Neuronal stem cell (in vitro differentiated cells): ENCODE data around the gene CUL3.

Experiments
- DNase-seq: peaks from one replicate; pipeline ENCODE4 v3.0.0-alpha.2; 2013; ENCODE audit warnings: low spot score
- H2AFZ ChIP-seq: one replicate; pipeline ENCODE4 v1.6.1; 2013; ENCODE audit warnings: mild to moderate bottlenecking, low read length, inconsistent platforms
- H2AK5ac ChIP-seq: 2 replicates; pipeline ENCODE4 v1.6.1; 2013; ENCODE audit warnings: low read depth, mild to moderate bottlenecking, inconsistent platforms, low read length, moderate library complexity, mixed read lengths
- H2BK120ac ChIP-seq: 2 replicates; pipeline ENCODE4 v1.6.1; 2013; ENCODE audit warnings: low read depth, mild to moderate bottlenecking, inconsistent platforms, low read length, moderate library complexity, mixed read lengths
- H2BK12ac ChIP-seq: one replicate; pipeline ENCODE4 v1.6.1; 2013; ENCODE audit warnings: low read length, inconsistent platforms
- H2BK15ac ChIP-seq: 2 replicates; pipeline ENCODE4 v1.6.1; 2013; ENCODE audit warnings: mild to moderate bottlenecking, low read length, inconsistent platforms, mixed read lengths
- H2BK5ac ChIP-seq: one replicate; pipeline ENCODE4 v1.6.1; 2013; ENCODE audit warnings: inconsistent platforms, mild to moderate bottlenecking, low read length, moderate library complexity
- H3K14ac ChIP-seq: one replicate; pipeline ENCODE4 v1.6.1; 2013; ENCODE audit warnings: low read length, inconsistent platforms
- H3K18ac ChIP-seq: 2 replicates; pipeline ENCODE4 v1.6.1; 2013; ENCODE audit warnings: low read length, inconsistent platforms
- H3K23ac ChIP-seq: 2 replicates; pipeline ENCODE4 v1.6.1; 2013; ENCODE audit warnings: low read depth, mild to moderate bottlenecking, mixed read lengths, low read length, inconsistent platforms; ENCODE audit not compliant: poor library complexity
- H3K27ac ChIP-seq: replicated peaks from 3 replicates; pipeline ENCODE4 v1.5.1; 2013; ENCODE audit warnings: low read length, inconsistent platforms
- H3K27me3 ChIP-seq, 3 experiments: 2 replicates each; pipeline ENCODE4 v1.6.1; 2013; ENCODE audit warnings: low read length in 3 of 3, mild to moderate bottlenecking in 2 of 3, inconsistent platforms in 1 of 3, low read depth in 1 of 3, mixed read lengths in 1 of 3, moderate library complexity in 1 of 3; ENCODE audit not compliant: control insufficient read depth in 3 of 3, insufficient read depth in 3 of 3
- H3K36me3 ChIP-seq, 2 donors: replicated peaks in 1 of 2; 2 replicates each; pipeline ENCODE4 v1.6.1; 2013; ENCODE audit warnings: low read length in 2 of 2; ENCODE audit not compliant: control insufficient read depth in 2 of 2, insufficient read depth in 2 of 2
- H3K4ac ChIP-seq: 2 replicates; pipeline ENCODE4 v1.6.1; 2013; ENCODE audit warnings: inconsistent platforms, mild to moderate bottlenecking, low read length, moderate library complexity
- H3K4me1 ChIP-seq, 2 donors: 1 replicate in 1 of 2; 2 replicates in 1 of 2; pipeline ENCODE4 v1.6.1; 2013; ENCODE audit warnings: low read length in 2 of 2, low read depth in 1 of 2; ENCODE audit not compliant: control insufficient read depth in 2 of 2, insufficient read depth in 1 of 2
- H3K4me2 ChIP-seq: one replicate; pipeline ENCODE4 v1.6.1; 2013; ENCODE audit warnings: mild to moderate bottlenecking, low read length, inconsistent platforms; ENCODE audit not compliant: insufficient read depth, poor library complexity, severe bottlenecking
- H3K4me3 ChIP-seq, 2 donors: 2 replicates each; pipeline ENCODE4 v1.5.1; 2013; ENCODE audit warnings: low read length in 2 of 2, mild to moderate bottlenecking in 2 of 2, inconsistent platforms in 1 of 2, moderate library complexity in 1 of 2
- H3K79me1 ChIP-seq: one replicate; pipeline ENCODE4 v1.6.1; 2013; ENCODE audit warnings: low read depth, mild to moderate bottlenecking, inconsistent platforms, low read length, moderate library complexity
- H3K9ac ChIP-seq: one replicate; pipeline ENCODE4 v1.6.1; 2013; ENCODE audit warnings: mild to moderate bottlenecking, low read depth, low read length, inconsistent platforms; ENCODE audit not compliant: poor library complexity
- H3K9me3 ChIP-seq, 2 donors: replicated peaks in 1 of 2; 2 replicates each; pipeline versions ENCODE3 to v1.6.1; 2013; ENCODE audit warnings: low read length in 2 of 2, mild to moderate bottlenecking in 2 of 2, inconsistent platforms in 1 of 2, low read depth in 1 of 2, mixed read lengths in 1 of 2, moderate library complexity in 1 of 2; ENCODE audit not compliant: control insufficient read depth in 2 of 2, insufficient read depth in 1 of 2
- H4K8ac ChIP-seq: one replicate; pipeline ENCODE4 v1.6.1; 2013; ENCODE audit warnings: low read depth, mild to moderate bottlenecking, inconsistent platforms, low read length, moderate library complexity
- H4K91ac ChIP-seq: one replicate; pipeline ENCODE4 v1.6.1; 2013; ENCODE audit warnings: low read length, low read depth, mild to moderate bottlenecking, inconsistent platforms; ENCODE audit not compliant: poor library complexity
- WGBS, 2 donors: extraction: QIAGEN DNeasy Blood & Tissue Kit; methylation state at CpG; one replicate each; pipeline ENCODE4 v1.1.7; 2013; ENCODE audit warnings: missing lambda C conversion rate in 2 of 2, mixed read lengths in 1 of 2; ENCODE audit not compliant: insufficient read length in 2 of 2, insufficient replicate concordance in 1 of 2; ENCODE audit errors: extremely low coverage in 2 of 2; 5-methylcytosine and 5-hydroxymethylcytosine counted together

Gene CUL3

GRCh38 chr2:224507789-224508188 is 77.4 kb downstream of the CUL3 start:
- Histone ChIP-seq H2AFZ (no peak overlapping the region), H4K91ac (no peak overlapping the region), H2BK15ac (no peak overlapping the region), H3K14ac (no peak overlapping the region), H3K9me3 (peaks cover 0 to 4% of the 10 kb centered on the region in 2 donors), H3K36me3 (peaks cover 11 to 83% of the 10 kb centered on the region in 2 donors), H4K8ac (no peak overlapping the region), H3K4me2 (no peak overlapping the region), H2BK5ac (no peak overlapping the region), H3K4me3 (no peak overlapping the region), H3K4me1 (no peaks in the 10 kb centered on the region), H3K18ac (no peak overlapping the region), H2AK5ac (no peak overlapping the region), H3K4ac (no peak overlapping the region), H3K9ac (no peak overlapping the region), H3K79me1 (no peaks in the 10 kb centered on the region), H2BK12ac (no peak overlapping the region), H3K27ac (no peak overlapping the region), H3K23ac (no peak overlapping the region), H2BK120ac (no peak overlapping the region), H3K27me3 (no peaks in the 10 kb centered on the region)
- no CpG with 5 or more reads among the region's 1 CpG for WGBS, 2 donors
- DNase-seq: no peak

GRCh38 chr2:224506494-224506893 is 78.7 kb downstream of the CUL3 start:
- no peak for DNase-seq
- H3K36me3 ChIP-seq: peaks cover 15 to 85% of the 10 kb centered on the region in 2 donors
- H2AFZ ChIP-seq: no peak overlapping the region
- H2BK12ac ChIP-seq: no peak overlapping the region
- H3K4me1 ChIP-seq: no peaks in the 10 kb centered on the region
- no peak overlapping the region for H3K23ac ChIP-seq
- no peak overlapping the region for H2BK120ac ChIP-seq
- no peak overlapping the region for H3K14ac ChIP-seq
- H3K9ac ChIP-seq: no peak overlapping the region
- no peak overlapping the region for H3K27ac ChIP-seq
- H4K8ac ChIP-seq: no peak overlapping the region
- H4K91ac ChIP-seq: no peak overlapping the region
- no peak overlapping the region for H2BK5ac ChIP-seq
- no peaks in the 10 kb centered on the region for H3K79me1 ChIP-seq
- no peak overlapping the region for H3K18ac ChIP-seq
- no peak overlapping the region for H3K4ac ChIP-seq
- H3K4me2 ChIP-seq: no peak overlapping the region
- no peak overlapping the region for H2BK15ac ChIP-seq
- no CpG with 5 or more reads among the region's 1 CpG for WGBS, 2 donors
- no peak overlapping the region for H2AK5ac ChIP-seq
- no peaks in the 10 kb centered on the region for H3K27me3 ChIP-seq
- H3K4me3 ChIP-seq: no peak overlapping the region
- peaks cover 0 to 4% of the 10 kb centered on the region in 2 donors for H3K9me3 ChIP-seq

- Histone ChIP-seq H3K14ac (no peak overlapping the region), H2BK120ac (no peak overlapping the region), H4K8ac (no peak overlapping the region), H3K4me1 (no peaks in the 10 kb centered on the region), H2BK15ac (no peak overlapping the region), H3K79me1 (no peaks in the 10 kb centered on the region), H2BK12ac (no peak overlapping the region), H3K9me3 (no peaks in the 10 kb centered on the region), H2BK5ac (no peak overlapping the region), H3K4me2 (no peak overlapping the region), H3K4ac (no peak overlapping the region), H3K23ac (no peak overlapping the region), H3K36me3 (peaks cover 19 to 98% of the 10 kb centered on the region in 2 donors), H2AFZ (no peak overlapping the region), H2AK5ac (no peak overlapping the region), H3K27me3 (no peaks in the 10 kb centered on the region), H3K27ac (no peak overlapping the region), H3K9ac (no peak overlapping the region), H3K18ac (no peak overlapping the region), H4K91ac (no peak overlapping the region), H3K4me3 (no peak overlapping the region)
- WGBS, 2 donors: no CpG with 5 or more reads among the region's 3 CpGs
- no peak for DNase-seq
These were observed 86.2 kb downstream of the CUL3 start for GRCh38 chr2:224498991-224499390.

GRCh38 chr2:224492531-224492930 is 92.6 kb downstream of the CUL3 start:
- no peak overlapping the region for H2BK12ac ChIP-seq
- no peak overlapping the region for H4K8ac ChIP-seq
- H3K4ac ChIP-seq: no peak overlapping the region
- H3K23ac ChIP-seq: no peak overlapping the region
- peaks cover 0 to 11% of the 10 kb centered on the region in 2 donors for H3K9me3 ChIP-seq
- no CpG with 5 or more reads among the region's 2 CpGs for WGBS, 2 donors
- no peak overlapping the region for H3K4me2 ChIP-seq
- no peak overlapping the region for H3K4me3 ChIP-seq
- H4K91ac ChIP-seq: no peak overlapping the region
- H3K27me3 ChIP-seq: no peaks in the 10 kb centered on the region
- H2AK5ac ChIP-seq: no peak overlapping the region
- H3K18ac ChIP-seq: no peak overlapping the region
- no peaks in the 10 kb centered on the region for H3K4me1 ChIP-seq
- no peak overlapping the region for H3K27ac ChIP-seq
- H2BK15ac ChIP-seq: no peak overlapping the region
- no peak overlapping the region for H3K9ac ChIP-seq
- H3K36me3 ChIP-seq: peaks cover 4 to 76% of the 10 kb centered on the region in 2 donors
- no peak overlapping the region for H3K14ac ChIP-seq
- H2BK5ac ChIP-seq: no peak overlapping the region
- H2BK120ac ChIP-seq: no peak overlapping the region
- no peak for DNase-seq
- H2AFZ ChIP-seq: no peak overlapping the region
- no peaks in the 10 kb centered on the region for H3K79me1 ChIP-seq
